HG03066 (cell line): Measurements from ENCODE around the gene CAMKV.

Experiments
- ATAC-seq: cut with Tn5 transposase; IDR thresholded peaks from one replicate; pipeline ENCODE4 v1.9.1; 2021; ENCODE audit warnings: low read depth; ENCODE audit not compliant: unreplicated experiment

Gene CAMKV

DNA sequence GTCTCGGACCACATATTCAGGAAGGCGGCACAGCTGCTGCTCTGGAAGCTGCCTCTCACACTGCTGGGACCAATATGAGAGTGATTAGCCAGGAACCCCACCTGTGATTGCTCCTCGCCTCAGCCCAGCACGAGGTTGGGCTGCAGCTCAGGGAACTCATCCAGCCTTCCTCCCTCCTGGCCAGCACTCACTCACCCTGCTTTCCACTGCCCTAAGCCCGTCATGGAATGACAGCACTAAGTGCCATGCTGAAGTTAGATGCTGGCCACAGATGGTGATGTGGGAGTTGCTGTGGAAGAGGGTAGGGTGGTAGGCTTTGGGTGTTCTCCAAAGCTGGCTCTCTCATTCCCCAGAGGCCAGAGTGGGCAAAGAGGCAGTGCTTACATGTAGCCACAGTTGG is 26.6 kb upstream of the CAMKV start:
- no peak for ATAC-seq

DNA sequence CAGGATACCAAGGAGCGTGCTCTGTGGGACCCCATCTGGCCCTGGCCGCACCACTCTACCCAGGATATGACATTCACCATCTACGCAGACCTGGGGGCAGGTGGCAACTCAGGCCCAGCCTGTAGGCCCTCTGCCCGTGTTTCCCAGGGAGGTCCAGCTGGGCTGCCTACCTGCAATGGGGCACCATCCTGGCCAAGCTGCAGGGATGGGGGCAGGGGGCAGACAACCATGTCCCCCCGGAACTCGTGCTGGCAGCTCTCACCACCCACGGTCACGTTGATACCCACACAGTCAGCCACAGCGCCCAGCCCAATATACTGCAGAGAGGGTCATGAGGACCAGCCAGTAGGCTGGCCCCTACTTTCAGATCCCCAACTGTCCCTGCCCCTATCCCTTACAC is 26.1 kb upstream of the CAMKV start:
- no peak for ATAC-seq

DNA sequence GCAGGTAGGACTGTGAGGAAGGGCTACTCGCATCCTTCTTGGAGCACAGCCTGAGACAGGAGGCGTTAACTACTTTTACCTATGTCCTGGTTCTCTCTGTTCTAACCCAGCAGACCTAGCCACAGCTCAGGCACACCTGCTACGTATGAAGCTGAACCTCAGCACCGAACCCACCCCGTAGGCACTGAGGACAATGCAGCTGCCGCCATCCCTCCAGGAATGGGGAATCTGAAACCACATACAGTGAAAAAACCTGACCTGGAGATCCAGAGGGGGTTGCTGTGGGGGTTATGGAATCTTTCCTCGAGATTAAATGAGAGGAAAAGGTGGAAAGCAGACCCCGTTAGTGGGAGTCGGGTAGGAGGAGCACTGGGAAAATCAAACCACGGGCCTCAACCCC is 19.6 kb upstream of the CAMKV start:
- ATAC-seq, result no peak

DNA sequence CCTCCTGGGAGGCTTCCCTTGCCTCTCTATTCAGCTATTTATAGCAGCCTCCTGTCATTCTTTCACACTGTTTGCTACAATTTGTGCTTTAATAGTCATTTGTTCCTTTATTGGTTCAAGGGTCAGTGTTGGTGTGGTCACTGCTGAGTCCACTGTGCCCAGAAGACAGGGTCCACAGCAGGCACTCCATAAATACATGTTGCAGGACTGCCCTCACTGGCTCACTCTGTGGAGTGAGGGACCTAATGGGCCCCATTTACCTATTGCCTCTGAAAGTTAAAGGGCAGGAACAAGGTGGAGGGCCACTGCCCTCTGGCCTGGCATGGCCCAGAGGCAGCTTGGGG is 17.2 kb upstream of the CAMKV start:
- ATAC-seq, result no peak

DNA sequence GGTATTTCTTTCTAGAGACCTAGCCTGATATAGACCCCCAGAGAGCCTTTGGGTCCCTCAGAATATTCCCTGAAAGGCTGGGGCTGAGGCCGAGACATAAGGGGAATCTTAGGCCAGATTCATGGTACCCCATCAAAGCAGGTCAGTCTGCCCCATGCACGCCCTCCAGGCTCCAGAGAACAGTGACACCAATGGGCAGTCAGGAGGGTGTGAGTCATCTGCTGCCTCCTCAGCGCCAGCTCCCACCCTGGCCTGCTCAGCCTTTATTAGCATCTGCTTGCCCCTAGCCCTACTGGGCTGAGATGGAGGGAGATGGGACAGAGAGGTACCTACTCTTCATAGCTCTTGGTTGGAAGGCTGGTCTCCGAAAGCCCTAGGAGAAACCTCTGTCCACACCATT is 14.3 kb upstream of the CAMKV start:
- no peak for ATAC-seq

DNA sequence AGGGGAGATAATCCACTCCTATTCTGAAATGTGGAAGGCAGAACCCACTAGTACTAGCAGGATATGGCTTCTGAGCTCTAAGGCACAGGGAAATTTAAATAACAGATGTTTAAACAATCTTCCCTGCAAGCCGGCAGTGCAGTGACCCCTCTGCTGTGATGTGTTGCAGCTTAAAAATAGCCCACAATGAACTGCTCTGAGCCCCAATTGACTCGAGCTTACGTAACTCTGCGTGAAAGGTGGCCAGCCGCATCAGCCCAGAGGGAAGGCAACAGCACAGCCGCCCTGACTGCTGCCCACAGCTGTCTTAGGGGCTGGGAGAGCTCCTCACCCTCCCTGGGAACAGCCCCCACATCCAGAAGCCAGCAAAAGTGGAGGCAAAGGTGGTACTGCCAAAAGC is 12.5 kb upstream of the CAMKV start:
- ATAC-seq, result no peak

DNA sequence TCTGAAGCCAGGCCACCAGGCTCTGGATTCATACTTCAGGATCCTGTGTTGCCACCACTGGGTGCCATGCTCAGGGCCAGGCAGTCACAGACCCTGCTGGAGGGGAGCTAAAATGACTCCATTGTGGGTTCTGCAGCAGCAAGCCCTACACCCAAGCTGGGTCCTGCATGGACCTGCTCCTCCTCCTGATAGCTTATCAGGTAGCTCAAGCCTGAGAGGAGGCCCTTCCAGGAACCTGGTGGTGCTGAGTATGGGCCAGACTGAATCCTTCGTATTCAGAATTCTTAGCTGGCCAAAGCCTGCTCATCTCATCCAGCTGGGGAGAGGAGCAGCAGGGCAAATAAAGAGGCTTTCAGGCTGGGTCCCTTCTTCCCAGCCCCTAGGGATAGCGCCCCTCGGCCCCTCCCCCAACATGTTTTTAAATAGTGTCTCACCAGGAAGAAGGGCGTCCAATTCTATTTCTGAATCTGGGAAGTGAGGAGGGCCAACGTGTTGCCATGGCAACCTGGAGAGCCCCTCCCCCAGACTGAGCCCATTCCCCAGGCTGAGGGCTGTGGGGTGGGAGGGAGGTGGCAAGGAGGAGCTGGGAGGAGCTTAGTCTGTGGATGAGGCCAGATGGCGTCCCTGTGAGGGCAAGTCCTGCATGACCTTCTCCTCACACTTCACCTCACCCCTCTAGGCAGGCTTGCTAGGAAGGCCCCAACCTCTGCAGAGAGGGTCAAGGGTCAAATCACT is 11.0 kb upstream of the CAMKV start:
- ATAC-seq, result no peak

DNA sequence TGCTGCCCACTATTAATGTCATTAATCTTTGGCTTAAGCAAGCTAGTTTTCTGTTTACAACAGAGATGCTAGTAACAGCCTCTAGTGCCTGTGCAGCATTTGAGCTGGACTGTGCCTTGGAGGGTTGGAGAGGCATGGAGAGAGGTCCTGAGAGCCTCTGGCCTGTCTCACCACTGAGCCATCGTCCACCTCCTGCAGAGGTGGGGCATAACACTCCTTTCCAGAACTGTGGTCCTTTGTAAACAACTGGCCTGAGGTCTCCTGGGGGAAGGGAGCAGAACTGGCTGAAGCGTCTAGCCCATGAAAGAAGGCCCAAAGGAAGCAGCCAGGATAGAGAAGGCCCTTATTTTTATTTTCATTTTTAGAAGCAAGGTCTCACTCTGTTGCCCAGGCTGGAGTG is 10.0 kb upstream of the CAMKV start:
- no peak for ATAC-seq

DNA sequence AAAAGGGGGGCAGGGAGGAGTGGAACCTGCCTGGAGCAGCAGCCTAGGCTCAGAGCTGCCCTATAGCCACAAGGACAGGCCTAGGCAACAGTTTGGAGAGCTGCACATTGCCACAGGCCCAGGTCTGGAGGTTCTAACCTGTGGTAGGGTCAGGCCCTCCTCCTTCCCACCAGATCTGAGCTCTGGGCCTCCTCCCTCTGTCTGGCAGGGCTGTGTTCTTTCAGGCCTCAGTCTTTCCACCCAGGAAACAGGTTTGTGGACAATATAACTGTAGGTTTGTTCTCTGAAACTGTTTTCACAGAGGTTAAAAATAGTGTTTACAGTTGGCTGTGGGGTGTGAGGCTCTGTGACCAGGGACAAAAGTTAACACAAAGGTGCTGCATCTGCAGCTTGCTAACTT is 9.0 kb upstream of the CAMKV start:
- no peak for ATAC-seq

DNA sequence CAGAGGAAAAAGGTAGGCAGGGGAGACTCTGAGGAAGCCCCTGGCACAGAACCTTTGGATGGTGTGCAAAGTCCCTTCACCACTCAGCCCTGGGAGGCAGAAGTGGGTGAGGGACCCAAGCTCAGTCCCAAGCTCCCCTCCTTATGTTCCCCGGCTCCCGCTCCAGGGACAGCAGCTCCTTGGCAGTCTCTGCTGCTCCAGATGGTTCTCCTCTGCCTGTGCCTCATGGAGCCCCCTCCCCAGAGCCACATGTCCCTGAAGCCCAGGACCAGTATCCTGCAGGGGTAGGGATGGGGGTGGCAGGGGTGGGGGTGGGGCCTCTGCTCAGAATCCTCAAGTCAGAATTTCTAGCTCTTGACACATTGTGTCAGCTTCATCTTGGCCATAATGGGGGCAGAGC is 8.0 kb upstream of the CAMKV start:
- ATAC-seq, result no peak

DNA sequence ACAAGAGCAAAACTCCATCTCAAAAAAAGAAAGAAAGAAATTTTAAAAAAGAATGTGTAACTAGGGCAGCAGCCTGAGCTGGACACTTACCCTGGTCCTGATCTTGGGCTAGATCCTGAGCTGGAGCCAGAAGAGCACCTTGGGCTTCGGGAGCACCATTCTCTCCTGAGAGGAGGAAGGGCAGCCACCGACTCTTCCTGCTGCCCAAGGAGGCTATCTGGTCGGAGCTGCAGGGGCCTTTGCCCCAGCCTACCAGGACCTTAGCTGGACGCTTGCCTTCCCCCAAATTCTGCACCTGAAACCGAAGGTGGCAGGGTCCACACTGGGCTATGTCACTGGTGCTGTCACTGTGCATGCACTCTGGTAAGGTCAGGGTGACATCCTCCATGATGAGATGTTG is 6.9 kb upstream of the CAMKV start:
- ATAC-seq, result no peak

DNA sequence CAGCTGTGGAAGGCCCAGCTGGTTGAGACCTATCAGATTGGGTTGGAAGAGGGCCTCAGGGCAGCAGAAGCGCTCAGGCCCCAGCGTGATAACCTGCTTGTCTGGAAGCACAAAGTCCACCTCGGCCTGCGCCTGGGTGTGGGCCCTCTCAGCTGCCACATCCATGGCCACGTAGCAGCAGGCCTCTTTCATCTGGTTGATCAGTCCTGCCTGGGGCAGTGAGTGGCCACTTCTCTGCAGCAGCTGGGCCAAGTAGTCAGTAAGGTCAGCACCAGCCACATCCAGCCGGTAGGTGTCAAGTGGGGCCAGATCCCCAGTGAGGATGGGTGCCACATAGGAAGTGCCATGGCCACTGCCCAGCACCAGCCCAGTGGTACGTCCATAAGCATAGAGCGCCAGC is 3.9 kb upstream of the CAMKV start:
- no peak for ATAC-seq

DNA sequence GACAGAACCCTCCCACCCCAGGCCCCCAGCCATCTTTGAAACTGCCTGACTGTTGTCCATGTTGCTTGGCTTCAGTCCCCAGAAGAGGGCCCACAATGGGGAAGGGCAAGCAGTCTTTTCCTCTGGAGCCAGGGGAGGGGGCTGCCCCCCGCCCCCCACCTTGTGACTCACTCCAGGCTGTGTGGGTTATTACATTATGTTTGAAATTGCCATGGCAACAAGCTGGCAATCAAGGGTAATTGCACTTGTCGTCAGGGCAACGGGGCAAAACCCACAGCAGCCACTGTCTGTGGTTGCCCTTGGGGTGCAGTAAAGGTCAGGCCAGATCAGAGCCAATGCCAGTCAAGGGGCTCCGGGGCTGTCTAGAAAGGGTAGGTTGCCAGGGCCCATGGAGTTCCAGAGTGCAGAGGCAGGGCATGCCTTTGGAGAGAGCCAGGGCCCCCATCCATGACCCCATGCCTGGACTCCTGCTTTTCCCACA is 3.1 kb upstream of the CAMKV start:
- no peak for ATAC-seq

DNA sequence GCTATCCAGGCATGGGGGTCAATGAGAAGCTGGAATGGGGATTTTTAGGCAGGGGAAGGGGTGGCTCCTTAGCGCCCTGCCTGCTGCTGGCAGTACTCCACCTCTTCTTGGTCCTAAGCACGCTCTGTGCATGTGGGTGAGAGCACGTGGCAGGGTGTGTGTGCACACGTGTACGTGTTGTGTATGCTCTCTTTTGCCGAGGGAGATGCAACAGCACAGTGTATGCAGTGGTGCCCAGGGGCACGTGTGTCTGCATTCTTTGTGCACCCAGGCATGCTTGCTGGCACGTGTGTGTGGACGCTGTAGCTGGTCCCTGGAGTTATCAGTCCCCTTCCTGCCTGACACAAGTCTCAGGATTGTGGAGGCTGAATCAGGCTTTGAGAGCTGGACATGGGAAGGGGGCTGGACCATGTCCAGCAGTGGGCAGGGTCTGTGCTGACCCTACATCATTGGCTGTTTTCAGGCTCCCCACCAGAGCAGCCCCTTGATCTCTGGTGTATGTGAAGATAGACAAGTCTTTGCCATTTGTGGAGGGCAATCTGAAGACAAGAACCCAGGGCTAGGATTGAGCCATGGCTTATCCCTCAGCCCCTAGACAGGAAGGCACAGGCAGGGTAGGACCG is 1.9 kb upstream of the CAMKV start:
- no peak for ATAC-seq

DNA sequence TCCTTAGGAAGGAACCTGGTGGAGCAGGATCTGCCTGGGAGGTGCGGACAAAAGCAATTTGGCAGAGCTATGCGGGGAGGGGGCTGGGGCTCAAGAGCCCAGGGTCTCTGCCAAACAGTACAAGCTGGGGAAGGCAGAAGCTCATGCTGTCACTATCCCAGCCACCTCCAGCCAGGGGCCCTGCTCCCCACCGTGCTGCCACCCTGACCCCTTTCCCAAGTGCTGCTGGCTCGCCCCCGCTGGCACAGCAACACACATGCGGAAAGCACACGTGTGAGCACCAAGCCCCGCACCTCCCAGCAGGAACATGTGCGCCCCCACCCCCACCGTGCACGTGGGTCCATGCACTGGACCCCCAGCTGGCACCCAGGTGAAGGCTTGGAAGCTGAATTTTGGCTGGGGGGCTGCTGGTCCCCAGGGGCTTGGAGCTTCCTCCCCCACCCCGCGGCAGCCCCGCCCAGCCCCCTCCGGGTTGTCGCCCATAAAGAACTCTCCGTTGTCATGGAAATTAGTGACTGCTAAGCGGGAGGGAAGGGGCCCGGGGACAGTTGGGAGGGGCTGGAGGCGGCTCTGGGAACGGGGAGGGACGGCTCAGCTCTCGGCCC is 742 bp downstream of the CAMKV start:
- ATAC-seq, result no peak

DNA sequence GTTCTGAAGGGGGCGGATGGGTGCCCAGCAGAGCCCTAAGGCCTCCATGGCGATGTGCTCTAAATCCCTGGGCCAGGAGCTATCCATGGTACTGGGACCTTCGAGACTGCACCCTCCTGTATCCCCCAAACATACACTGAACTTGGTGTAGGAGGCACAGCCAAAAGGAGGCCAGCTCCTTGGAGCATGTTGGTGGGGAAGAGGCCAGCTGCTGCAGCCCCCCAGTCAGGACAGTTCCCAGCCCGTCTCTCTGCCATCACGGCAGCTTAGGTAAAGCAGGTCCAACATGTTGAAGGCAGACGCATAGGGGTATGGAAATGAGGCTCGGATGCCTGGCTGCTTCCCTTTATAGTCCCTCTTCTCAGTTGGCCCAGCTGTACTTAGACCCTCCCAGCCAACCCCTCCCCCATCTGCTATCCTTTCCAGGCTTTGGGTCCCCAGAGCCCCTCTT is 1.8 kb downstream of the CAMKV start:
- no peak for ATAC-seq

DNA sequence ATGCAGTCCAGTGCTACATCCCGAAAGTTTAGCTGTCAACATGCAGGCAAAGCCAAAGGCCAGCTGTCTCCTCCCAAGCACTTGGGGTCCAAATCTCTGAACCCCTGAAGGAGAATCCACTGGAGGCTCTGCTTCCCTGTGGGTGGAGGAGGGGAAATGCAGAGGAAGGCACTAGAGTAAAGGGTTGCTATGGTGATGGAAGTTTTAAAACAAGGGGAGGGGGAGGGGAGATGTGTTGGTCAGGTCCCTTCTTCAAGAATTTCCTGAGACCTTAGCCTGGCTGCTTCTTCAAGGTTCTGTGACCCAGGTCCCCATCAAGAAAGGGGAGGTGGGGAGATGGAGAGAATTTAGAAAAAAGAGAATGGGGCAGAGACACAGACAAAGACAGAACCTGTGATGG is 2.3 kb downstream of the CAMKV start:
- ATAC-seq, result no peak

DNA sequence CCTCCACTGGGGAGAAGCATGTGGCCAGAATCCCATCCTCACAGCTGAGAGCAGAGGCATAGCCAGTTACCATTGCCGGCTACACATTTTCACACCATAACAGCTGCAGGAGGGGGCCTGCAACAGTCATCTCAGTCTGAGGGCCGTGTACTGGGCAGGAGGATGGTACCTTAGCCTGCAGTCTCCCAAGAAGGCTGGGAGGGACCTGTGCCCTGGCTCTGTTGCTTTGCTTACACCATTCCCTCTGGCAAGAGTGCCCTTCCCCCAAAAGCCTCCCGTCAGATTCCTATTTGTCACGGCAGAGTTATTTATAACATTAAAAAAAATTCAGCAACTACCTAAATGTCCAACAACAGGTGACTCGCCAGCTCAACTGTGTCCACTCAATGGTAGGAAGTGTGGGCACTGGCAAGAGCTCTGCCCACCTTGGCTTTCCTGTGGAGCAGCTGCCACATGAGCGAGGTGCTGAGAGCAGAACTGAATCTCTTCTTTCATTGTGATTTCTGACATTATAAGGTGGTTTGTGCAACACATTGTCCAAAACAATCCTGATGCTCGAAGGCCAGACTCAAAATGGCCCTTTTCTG is 4.4 kb downstream of the CAMKV start:
- no peak for ATAC-seq

DNA sequence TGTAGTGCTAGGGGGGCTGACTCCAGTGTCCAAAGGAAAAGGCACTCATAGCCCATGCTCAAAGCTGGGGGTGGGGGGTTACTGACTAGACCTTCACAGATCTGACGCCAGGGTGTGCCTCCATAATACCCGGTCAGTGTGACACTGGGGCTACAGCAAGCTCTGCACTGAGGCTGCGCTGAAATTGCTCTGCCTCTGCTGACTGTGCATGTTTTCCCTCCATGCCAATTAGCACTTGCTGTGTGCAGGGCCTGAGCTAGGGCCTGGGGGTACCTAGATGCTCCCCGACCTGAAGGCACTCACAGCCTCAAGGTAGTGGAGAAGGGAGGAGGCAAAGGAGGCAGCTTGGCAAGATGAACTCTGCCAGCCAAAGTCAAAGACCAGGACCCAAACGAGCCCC is 5.2 kb downstream of the CAMKV start:
- no peak for ATAC-seq

DNA sequence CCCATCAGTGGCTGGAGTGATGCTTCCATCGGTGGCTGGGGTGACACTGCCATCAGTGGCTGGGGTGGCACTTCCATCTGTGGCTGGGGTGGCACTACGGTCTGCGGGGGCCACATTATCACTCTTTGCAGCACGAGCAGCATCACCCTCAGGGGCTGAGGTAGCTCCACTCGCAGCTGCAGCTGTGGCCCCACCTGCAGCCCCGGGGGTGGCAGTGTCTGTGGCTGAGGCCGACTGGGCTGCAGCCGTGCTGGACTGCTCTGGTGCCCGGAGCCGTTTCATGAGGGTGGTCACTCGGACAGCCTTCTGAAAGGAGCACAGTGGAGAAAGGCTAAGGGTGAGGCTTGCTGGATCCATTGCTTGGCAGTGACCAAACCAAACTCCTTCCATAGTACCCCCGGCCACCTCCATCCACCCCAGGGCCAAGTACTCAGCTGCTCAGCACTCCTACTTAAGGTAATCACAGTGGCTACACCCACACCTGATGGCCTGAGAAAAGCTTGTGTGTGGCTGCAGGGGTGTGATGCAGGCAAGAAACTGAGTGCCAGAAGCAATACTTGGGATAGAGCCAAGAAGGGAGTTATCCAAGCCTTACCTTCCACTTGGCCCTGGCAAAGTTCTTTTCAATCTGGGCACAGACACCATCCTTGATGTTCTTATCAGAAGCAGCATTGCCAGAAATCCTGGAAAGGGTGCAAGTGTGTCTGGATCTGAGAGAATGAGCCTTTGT is 10.0 kb downstream of the CAMKV start:
- ATAC-seq, result no peak
